Neural cell (in vitro differentiated cells): ENCODE results near the gene EXOC1L. TPM values are rescaled to one million over a fixed set of nuclear protein-coding genes. Genes with fewer than 3 reads are reported as not detected.

ENCODE experiments used
- H2AFZ ChIP-seq: fragments of 200-600, 300-800 bp; sonication (generic), shearing (Covaris generic); 2 replicates; pipeline ENCODE4 v1.6.0; 2014; ENCODE audit warnings: low read depth, mild to moderate bottlenecking, antibody characterized with exemption, low read length, moderate library complexity
- H3F3A ChIP-seq: fragments of 200-600 bp; shearing (Covaris generic); 2 replicates; pipeline ENCODE4 v1.6.1; 2016; ENCODE audit warnings: mild to moderate bottlenecking, moderate library complexity, mixed read lengths, antibody characterized with exemption, low read length; ENCODE audit not compliant: insufficient read depth, poor library complexity, severe bottlenecking
- H3K27ac ChIP-seq: fragments of 200-600, 300-800 bp; sonication (generic), shearing (Covaris generic); 2 replicates; pipeline ENCODE4 v1.5.1; 2014; ENCODE audit warnings: mild to moderate bottlenecking, low read length, moderate library complexity
- H3K27me3 ChIP-seq: fragments of 300-800, 200-600 bp; sonication (generic), shearing (Covaris generic); 2 replicates; pipeline ENCODE4 v1.6.0; 2014; ENCODE audit warnings: mild to moderate bottlenecking, low read depth, low read length, moderate library complexity; ENCODE audit not compliant: insufficient read depth
- H3K36me3 ChIP-seq: fragments of 300-800, 200-600 bp; sonication (generic), shearing (Covaris generic); 2 replicates; pipeline ENCODE4 v1.5.1; 2014; ENCODE audit warnings: mild to moderate bottlenecking, antibody characterized with exemption, low read length, moderate library complexity; ENCODE audit not compliant: insufficient read depth
- H3K4me2 ChIP-seq: fragments of 300-800, 200-600 bp; sonication (generic), shearing (Covaris generic); 2 replicates; pipeline ENCODE4 v1.6.0; 2014; ENCODE audit warnings: mild to moderate bottlenecking, low read length
- H3K4me3 ChIP-seq: fragments of 300-800, 200-600 bp; sonication (generic), shearing (Covaris generic); 2 replicates; pipeline ENCODE4 v1.5.1; 2014; ENCODE audit warnings: mild to moderate bottlenecking, low read length, moderate library complexity
- H3K79me2 ChIP-seq: fragments of 200-600 bp; shearing (Covaris generic); replicated peaks from 2 replicates; pipeline ENCODE4 v1.6.0; 2014; ENCODE audit warnings: mild to moderate bottlenecking, low read length, moderate library complexity; ENCODE audit not compliant: insufficient read depth
- H3K9ac ChIP-seq: fragments of 300-800, 200-600 bp; sonication (generic), shearing (Covaris generic); 2 replicates; pipeline ENCODE4 v1.6.1; 2016; ENCODE audit warnings: mild to moderate bottlenecking, low read length, mixed read lengths
- H3K9me2 ChIP-seq: fragments of 200-600 bp; shearing (Covaris generic); 2 replicates; pipeline ENCODE4 v1.6.1; 2016; ENCODE audit warnings: mild to moderate bottlenecking, low read length, mixed read lengths; ENCODE audit not compliant: insufficient read depth
- H3K9me3 ChIP-seq: fragments of 200-600, 300-800 bp; sonication (generic), shearing (Covaris generic); 2 replicates; pipeline ENCODE4 v1.6.1; 2016; ENCODE audit warnings: mild to moderate bottlenecking, mixed run types, low read length, moderate library complexity, mixed read lengths
- H4K20me1 ChIP-seq: fragments of 200-600 bp; shearing (Covaris generic); 2 replicates; pipeline ENCODE4 v1.6.1; 2016; ENCODE audit warnings: mild to moderate bottlenecking, mixed run types; ENCODE audit not compliant: insufficient read depth
- EP300 ChIP-seq: fragments of 450-650 bp; conservative IDR thresholded peaks from 2 replicates; pipeline ENCODE4 v1.6.1; 2014; ENCODE audit warnings: antibody characterized with exemption, mild to moderate bottlenecking, moderate library complexity; ENCODE audit not compliant: poor library complexity, severe bottlenecking
- EZH2 ChIP-seq: fragments of 200-600, 300-800 bp; shearing (Covaris generic), sonication (generic); IDR thresholded peaks from 2 replicates; pipeline ENCODE4 v1.6.1; 2014; ENCODE audit warnings: antibody characterized with exemption, low read length, borderline replicate concordance, mild to moderate bottlenecking; ENCODE audit not compliant: insufficient read depth, poor library complexity, severe bottlenecking
- MXI1 ChIP-seq: fragments of 450-650 bp; conservative IDR thresholded peaks from 2 replicates; pipeline ENCODE4 v1.6.1; 2014; ENCODE audit warnings: antibody characterized with exemption, mild to moderate bottlenecking; ENCODE audit not compliant: poor library complexity, severe bottlenecking
- POLR2AphosphoS5 ChIP-seq: IDR thresholded peaks from 2 replicates; pipeline ENCODE4 v1.6.1; 2012
- RAD21 ChIP-seq: fragments of 450-650 bp; conservative IDR thresholded peaks from 2 replicates; pipeline ENCODE4 v1.6.1; 2014; ENCODE audit warnings: antibody characterized with exemption, mild to moderate bottlenecking, moderate library complexity
- SMC3 ChIP-seq: fragments of 450-650 bp; conservative IDR thresholded peaks from 2 replicates; pipeline ENCODE4 v1.6.1; 2014; ENCODE audit warnings: antibody characterized with exemption, mild to moderate bottlenecking, moderate library complexity; ENCODE audit not compliant: poor library complexity
- TAF1 ChIP-seq: IDR thresholded peaks from 2 replicates; pipeline ENCODE4 v1.6.1; 2012; ENCODE audit warnings: low read depth
- polyA plus RNA-seq: library from polyadenylated mRNA; depleted of rRNA; stranded (reverse); fragments of >200 nt; gene quantifications from 2 replicates; pipeline ENCODE4 v1.2.3, GENCODE V29; 2014
- TF ChIP-seq, protein P1 (sequence below): fragments of 450-650 bp; IDR thresholded peaks from 2 replicates; pipeline ENCODE4 v1.5.1; 2014; ENCODE audit warnings: antibody characterized with exemption, mild to moderate bottlenecking, moderate library complexity; ENCODE audit not compliant: poor library complexity, severe bottlenecking
- TF ChIP-seq, protein P2 (sequence below): IDR thresholded peaks from 2 replicates; pipeline ENCODE4 v1.6.1; 2012; ENCODE audit warnings: borderline replicate concordance

EXOC1L gene
- polyA plus RNA-seq, 1 donor from 2014 or later, result not detected

GRCh38 chr4:55884093-55884850 lies 64.7 kb downstream of the EXOC1L start:
- no peaks in the 10 kb centered on the region for H3K9me3 ChIP-seq
- H3K9me2 ChIP-seq, result no peaks in the 10 kb centered on the region
- H3K27ac ChIP-seq, result no peak overlapping the region
- no peaks in the 10 kb centered on the region for H3K79me2 ChIP-seq
- H3F3A ChIP-seq, result no peaks in the 10 kb centered on the region
- H3K4me3 ChIP-seq, result no peak overlapping the region
- no peak for TF ChIP-seq EP300
- TF ChIP-seq SMC3, result no peak
- TF ChIP-seq EZH2, result no peak
- no peak for TF ChIP-seq TAF1
- no peak for TF ChIP-seq MXI1
- TF ChIP-seq, protein P1, sequence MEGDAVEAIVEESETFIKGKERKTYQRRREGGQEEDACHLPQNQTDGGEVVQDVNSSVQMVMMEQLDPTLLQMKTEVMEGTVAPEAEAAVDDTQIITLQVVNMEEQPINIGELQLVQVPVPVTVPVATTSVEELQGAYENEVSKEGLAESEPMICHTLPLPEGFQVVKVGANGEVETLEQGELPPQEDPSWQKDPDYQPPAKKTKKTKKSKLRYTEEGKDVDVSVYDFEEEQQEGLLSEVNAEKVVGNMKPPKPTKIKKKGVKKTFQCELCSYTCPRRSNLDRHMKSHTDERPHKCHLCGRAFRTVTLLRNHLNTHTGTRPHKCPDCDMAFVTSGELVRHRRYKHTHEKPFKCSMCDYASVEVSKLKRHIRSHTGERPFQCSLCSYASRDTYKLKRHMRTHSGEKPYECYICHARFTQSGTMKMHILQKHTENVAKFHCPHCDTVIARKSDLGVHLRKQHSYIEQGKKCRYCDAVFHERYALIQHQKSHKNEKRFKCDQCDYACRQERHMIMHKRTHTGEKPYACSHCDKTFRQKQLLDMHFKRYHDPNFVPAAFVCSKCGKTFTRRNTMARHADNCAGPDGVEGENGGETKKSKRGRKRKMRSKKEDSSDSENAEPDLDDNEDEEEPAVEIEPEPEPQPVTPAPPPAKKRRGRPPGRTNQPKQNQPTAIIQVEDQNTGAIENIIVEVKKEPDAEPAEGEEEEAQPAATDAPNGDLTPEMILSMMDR, result no peak
- no peak for TF ChIP-seq POLR2AphosphoS5
- TF ChIP-seq, protein P2, sequence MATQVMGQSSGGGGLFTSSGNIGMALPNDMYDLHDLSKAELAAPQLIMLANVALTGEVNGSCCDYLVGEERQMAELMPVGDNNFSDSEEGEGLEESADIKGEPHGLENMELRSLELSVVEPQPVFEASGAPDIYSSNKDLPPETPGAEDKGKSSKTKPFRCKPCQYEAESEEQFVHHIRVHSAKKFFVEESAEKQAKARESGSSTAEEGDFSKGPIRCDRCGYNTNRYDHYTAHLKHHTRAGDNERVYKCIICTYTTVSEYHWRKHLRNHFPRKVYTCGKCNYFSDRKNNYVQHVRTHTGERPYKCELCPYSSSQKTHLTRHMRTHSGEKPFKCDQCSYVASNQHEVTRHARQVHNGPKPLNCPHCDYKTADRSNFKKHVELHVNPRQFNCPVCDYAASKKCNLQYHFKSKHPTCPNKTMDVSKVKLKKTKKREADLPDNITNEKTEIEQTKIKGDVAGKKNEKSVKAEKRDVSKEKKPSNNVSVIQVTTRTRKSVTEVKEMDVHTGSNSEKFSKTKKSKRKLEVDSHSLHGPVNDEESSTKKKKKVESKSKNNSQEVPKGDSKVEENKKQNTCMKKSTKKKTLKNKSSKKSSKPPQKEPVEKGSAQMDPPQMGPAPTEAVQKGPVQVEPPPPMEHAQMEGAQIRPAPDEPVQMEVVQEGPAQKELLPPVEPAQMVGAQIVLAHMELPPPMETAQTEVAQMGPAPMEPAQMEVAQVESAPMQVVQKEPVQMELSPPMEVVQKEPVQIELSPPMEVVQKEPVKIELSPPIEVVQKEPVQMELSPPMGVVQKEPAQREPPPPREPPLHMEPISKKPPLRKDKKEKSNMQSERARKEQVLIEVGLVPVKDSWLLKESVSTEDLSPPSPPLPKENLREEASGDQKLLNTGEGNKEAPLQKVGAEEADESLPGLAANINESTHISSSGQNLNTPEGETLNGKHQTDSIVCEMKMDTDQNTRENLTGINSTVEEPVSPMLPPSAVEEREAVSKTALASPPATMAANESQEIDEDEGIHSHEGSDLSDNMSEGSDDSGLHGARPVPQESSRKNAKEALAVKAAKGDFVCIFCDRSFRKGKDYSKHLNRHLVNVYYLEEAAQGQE, result no peak
- H2AFZ ChIP-seq, result no peak overlapping the region
- no peaks in the 10 kb centered on the region for H4K20me1 ChIP-seq
- H3K9ac ChIP-seq, result no peak overlapping the region
- peaks cover 1% of the 10 kb centered on the region for H3K36me3 ChIP-seq
- no peak overlapping the region for H3K4me2 ChIP-seq
- no peaks in the 10 kb centered on the region for H3K27me3 ChIP-seq

DNA sequence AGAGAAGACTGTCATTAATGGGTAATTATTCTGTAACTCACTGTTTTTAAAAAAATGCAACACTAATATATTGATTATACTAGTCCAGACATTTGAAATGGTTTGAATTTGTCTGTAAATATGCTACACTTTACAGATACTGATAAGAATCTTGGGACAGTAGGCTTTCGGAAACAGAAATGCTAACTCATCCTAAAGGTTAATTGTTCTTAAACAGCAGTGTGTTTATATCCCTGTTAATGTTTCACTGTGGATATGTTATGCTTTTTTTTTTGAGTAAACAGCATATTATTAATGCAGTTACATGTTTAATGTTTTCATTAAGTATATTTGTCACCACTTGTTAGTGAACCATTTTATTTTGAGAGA lies 65.2 kb downstream of the EXOC1L start:
- Histone ChIP-seq H3K9me2 (no peaks in the 10 kb centered on the region), H3K27me3 (no peaks in the 10 kb centered on the region), H3K9me3 (no peaks in the 10 kb centered on the region), H3K9ac (no peak overlapping the region), H3K79me2 (no peaks in the 10 kb centered on the region), H2AFZ (no peak overlapping the region), H4K20me1 (no peaks in the 10 kb centered on the region), H3F3A (no peaks in the 10 kb centered on the region), H3K4me2 (no peak overlapping the region), H3K27ac (no peak overlapping the region), H3K36me3 (peaks cover 2% of the 10 kb centered on the region), H3K4me3 (no peak overlapping the region)
- no peak for TF ChIP-seq POLR2AphosphoS5
- TF ChIP-seq, protein P1, result no peak
- TF ChIP-seq MXI1, result no peak
- TF ChIP-seq, protein P2, result no peak
- TF ChIP-seq EZH2, result no peak
- no peak for TF ChIP-seq RAD21
- TF ChIP-seq SMC3, result no peak
- TF ChIP-seq TAF1, result no peak
- no peak for TF ChIP-seq EP300
